IPS DF 4.7 (cell line): ENCODE data around the gene CTNNA1.
"Not testable (repeated sequence)": the region's sequence is repeated elsewhere in the genome, so short reads cannot be mapped to it uniquely, and the experiment has no call there.

Source experiments
- DNase-seq: peaks from one replicate; pipeline ENCODE4 v3.0.0-alpha.2; 2013; ENCODE audit warnings: low spot score; ENCODE audit errors: extremely low read depth

CTNNA1 gene

DNA sequence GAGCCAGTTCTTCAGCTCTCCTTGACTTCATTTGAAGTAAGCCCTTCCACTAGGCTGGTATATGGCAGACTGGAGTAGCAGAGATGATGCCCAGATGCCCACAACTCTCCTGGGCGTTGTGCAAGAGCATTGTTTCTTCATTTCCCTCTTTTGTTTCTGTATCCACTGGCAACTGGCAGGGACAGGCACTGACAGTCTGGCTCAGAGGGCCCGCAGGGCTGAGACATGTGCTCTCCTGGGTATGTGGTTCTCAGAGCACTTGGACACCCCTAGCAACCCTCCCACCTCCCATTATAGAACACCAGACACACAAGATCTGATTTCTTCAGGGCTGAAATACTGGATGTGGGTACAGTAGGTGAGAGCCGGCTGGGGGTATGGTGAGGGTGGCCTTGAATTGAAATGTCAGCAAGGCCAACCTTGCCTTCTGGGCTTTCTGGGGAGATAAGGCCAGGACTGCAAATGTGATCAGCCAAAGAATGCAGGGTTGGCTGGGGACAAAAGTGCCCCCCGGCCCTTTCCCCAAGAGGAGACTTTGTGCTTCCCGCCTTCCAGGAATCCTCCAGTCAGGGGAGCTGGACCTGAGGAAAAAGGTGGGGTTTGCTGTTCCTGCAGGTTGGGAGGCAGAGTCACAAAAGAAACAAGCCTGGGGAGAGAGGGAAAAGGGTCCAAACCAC is 28.6 kb upstream of the CTNNA1 start:
- no peak for DNase-seq

DNA sequence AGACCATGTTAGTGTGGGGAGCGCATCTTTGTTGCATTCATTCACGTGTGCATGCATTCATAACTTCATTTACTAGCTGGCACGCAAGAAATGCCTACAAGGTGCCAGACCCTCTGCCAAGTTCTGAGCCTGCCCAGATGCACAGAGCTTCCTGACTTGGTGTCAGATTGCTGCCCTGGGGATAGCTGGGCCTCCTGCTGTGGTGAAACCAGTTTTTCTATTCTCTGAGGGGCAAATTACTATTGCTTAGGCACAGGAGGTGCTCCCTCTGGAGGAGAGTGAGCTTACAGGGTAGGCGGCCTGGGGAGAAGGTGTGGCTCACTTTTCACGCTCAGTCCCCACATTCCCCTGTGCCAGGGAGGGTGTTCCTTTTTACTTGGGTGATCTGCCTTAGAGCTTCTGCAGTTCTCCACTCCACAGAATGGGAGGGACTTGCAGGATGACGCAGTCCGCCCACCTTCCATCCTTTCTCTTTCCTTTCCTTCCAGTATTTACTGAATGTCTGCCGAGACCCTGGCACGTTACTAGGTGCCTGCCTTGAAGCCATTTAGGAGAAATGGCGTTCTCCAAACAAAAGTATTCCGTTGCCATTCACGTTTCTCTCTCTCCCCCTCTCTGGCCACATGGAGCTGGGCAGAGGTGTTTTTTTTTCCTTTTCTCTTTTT is 27.9 kb upstream of the CTNNA1 start:
- DNase-seq: peak; percentile 89

DNA sequence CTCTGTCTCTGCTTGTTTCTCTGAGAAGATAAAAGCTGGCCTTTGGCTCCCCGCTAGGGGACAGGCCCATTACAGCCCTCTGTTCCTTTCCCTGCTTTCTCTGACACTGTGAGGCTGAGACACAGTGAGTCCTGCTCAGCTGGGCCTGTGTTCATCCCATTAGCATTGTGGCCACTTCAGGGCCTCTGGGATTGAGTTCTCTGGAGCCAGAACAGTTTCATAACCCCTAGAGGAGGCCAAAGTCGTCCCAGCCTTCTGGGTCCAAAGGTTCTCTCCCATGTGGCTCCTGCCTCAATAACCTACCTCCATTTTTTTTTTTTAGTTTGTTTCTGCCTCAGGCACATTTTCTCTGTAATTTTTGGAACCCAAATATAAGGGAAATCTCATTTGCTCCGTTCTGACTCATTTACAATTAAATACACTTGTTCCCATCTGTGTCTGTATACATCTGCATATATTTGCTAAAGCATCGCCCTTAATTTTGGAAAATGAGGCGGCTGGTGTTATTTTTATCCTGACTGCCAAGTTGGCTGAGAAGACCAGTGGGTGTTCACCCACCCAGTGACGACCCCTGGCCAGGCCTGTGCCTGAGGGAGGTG is 27.3 kb upstream of the CTNNA1 start:
- DNase-seq: no peak

DNA sequence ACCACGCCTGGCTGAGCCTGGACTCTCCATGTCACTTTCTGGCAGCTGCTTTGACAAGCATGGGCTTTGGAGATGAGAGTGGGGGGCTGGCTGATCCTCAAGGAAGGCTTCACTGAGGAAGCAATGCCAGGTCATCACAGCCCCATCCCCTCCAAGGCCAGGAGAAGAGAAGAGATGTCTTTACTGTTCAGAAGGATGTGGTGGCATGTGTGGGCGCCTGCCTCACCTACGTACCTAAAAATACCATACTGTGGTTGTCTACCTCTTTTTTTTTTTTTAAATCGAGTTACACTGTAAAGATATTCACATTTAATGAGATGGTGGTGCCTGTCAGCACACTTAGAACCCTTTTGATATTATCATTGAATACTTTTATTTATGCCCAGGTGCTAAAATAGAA is 26.4 kb upstream of the CTNNA1 start:
- DNase-seq: no peak

DNA sequence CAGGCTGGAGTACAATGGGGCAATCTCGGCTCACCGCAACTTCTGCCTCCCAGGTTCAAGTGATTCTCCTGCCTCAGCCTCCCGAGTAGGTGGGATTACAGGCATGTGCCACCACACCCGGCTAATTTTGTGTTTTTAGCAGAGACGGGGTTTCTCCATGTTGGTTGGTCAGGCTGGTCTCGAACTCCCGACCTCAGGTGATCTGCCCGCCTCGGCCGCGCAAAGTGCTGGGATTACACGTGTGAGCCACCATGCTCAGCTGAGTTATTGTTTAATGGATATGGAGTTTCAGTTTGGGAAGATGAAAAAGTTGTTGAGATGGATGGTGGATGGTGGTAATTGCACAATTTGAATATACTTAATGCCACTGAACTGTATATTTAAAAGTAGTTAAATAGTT is 22.7 kb upstream of the CTNNA1 start:
- not testable (repeated sequence) for DNase-seq

DNA sequence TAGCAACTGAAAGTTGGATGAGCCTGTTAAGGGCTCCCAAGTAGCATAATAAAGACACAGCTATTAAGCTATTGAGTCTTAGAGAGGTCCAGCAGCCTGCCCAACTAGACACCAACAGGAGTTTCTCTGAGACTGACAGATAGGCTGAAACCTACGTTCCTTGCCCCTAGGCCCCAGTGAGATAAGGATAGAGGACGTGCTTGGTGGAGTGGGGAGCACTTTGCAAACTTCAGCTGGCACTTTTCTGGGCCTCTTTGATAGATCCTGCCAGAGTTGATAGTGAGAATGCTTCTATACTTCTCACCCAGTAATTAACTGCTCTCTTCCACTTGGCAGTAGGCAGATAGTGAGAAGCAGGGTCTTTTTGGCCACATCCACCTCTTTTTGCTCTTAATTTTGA is 20.8 kb upstream of the CTNNA1 start:
- DNase-seq: no peak

DNA sequence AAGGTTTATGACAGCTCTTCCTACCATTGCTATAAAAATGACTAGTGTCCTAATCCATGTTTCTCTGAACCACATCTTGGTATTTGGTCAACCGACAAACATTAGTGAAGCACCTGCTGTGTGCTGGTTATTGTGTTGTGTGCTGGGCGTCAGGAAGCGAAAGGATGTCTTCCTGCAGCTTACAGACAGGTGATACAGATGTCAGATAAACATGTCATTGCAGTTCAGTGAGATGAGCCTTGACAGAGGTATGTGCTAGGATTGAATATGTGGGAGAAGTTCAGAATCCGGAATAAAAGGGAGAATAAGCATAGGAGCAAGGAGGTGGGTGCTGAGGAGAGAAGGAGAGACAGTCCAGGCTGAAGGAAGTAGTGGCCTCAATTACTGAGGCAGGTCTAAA is 20.3 kb upstream of the CTNNA1 start:
- no peak for DNase-seq

DNA sequence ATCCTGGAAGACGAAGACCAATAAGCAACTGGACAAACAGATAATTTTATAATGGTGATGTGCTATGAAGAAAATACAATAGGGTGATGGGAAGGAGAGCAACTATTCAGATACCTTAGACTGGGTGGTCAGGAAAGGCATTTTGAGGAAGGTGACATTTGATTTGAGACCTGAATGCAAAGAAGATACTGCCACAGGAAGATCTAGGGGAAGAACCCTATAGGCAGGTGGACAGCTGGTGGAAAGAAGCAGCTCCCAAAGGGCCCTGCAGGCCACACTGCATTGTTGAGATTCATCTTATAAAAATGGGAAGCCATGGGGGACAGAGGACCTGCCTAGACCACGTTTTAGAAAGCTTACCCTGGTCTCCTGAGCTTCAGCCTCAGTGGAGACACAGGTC is 19.7 kb upstream of the CTNNA1 start:
- DNase-seq: no peak

DNA sequence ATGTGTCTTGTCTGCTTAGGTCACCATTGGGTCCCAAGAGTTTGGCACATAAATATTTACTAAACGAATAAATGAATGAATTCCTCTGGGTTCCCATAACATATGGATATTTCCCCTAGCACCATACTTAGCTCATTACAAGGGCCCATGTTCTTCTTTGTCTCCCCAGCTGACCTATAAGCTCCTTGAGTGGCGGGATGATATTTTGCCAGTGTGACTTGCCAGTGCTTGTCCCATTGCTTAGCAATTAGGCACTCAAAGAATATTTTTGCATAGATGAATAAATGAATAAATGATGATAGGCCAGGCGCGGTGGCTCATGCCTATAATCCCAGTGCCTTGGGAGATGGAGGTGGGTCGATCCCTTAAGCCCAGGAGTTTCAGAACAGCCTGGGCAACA is 16.9 kb upstream of the CTNNA1 start:
- no peak for DNase-seq

DNA sequence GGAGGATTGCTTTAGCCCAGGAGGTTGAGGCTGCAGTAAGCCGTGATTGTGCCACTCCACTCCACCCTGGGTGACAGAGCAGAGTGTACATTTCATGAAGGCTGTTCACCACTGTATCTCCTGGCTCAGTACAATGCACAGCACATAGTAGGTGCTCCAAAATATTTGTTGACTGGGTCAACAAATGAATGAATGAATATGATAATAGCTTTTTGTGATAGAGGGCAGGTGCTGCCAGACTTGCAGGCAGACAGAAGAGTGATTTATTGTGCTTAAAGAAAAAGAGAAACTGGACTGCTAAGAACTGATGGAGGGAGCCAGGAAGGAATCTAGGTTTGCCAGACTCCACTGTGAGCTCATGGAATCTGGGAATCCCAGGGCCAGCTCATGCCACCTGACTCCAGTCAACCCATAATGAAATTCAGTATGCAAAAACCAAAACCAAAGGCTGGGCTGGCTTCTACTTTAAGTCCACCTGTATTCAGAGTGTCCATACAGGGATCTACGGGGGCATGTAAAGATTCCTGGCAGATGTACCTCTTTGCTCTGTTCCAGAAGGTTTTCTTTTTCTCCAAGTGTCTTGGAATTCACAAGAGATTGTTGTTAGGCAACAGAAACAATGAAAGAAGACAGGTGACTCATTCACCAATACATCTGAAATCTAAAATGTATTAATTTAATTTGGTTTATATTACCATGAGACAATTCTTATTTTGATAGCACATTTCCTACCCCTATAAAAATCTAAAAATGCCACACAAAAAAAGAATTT is 15.5 kb upstream of the CTNNA1 start:
- DNase-seq: no peak

DNA sequence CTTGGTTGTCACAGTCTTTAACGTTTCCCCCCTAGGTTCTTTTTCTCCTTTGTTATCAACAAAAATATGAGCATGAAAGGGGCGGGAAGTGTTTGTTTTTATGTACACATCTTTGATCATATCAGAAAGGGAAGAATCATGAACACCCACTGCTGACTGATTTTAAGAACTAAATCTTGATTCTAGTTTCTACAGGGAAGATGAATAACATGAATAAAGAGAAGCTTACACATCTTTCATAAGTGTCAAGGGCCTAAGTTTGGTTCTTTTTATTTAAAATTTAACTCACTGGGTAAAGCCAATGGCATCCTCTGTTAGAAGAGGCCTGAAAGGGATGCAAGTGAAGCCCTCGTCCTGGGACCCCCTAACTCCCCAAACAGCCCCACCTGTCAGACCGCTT is 14.8 kb upstream of the CTNNA1 start:
- no peak for DNase-seq

DNA sequence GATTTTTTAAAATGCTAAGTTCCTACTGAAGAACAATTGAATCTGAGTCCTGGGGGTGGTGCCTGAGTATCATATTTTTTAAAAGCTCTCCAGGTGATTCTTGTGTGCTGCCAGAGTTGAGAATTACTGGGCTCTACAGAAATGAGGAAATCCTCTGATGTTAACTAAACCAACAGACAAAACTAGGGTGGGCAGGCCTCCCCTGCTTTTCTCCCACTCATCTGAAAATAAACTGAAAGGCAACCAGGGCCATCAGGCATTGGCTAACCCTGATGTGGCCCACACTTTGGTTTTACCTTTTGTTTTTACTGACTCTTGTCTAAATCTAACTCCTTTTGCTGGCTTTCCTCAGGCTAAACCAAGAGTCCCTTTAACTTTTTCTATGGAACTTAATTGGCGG is 13.3 kb upstream of the CTNNA1 start:
- no peak for DNase-seq

DNA sequence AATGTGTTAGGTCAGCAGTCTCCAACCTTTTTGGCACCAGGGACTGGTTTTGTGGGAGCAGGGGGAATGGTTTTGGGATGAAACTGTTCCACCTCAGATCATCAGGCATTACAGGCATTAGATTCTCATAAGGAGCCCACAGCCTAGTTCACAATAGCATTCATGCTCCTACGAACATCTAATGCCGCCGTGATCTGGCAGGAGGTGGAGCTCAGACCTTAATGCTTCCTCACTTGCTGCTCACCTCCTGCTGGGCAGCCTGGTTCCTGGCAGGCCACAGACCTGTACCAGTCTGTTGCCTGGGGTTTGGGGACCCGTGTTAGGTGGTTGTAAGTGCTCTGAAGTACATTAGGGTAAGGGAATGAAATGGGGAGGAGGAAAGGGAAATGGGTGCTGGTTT is 9.7 kb upstream of the CTNNA1 start:
- no peak for DNase-seq

DNA sequence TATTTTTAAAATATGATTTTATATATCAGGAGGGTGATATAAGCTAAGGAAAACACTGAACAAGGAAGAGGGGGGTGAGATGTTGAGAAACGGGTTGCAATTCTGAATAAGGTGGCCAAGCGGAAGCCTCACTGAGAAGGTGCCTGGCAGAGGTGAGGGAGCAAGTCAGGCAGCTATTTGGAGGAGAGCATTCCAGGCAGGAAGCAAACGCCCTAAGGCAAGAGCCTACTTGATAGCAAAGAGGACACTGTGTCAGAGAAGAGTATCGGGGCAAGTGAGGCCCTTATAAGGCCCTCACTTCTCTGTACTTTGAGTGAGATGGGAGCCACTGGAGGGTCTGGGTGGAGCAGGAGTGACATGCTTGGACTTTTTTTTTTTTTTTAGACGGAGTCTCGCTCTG is 8.0 kb upstream of the CTNNA1 start:
- no peak for DNase-seq

DNA sequence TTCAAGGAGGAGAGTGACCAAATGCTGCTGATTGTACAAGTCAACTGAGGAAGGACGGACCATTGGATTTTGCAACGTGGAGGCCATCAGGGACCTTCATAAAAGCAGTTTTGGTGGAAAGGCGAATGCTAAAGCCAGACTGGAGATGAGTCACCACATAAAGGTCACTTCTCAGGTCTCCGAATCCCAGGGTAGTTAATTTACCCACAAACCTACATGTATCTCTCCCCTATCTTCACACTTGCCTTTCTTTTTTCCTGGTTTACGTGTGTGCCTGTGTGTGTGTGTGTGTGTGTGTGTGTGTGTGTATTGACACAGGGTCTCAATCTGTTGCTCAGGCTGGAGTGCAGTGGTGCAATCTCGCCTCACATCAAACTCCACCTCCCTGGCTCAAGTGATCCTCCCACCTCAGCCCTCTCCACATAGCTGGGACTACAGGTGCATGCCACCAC is 4.6 kb upstream of the CTNNA1 start:
- no peak for DNase-seq

DNA sequence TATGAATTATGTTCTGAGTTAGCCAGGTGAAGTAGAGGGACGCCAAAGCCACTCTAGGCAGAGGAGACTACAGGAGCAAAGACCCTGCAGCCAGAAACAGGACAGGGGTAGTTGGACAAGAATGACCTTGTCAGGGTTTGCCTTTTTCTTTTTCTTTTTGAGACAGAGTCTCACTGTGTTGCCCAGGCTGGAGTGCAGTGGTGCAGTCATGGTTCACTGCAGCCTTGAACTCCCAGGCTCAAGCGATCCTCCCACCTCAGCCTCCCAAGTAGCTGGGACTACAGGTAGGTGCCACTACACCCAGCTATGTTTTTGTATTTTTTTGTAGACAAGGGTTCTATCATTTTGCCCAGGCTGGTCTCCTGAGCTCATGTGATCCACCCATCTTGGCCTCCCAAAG is 1.9 kb upstream of the CTNNA1 start:
- not testable (repeated sequence) for DNase-seq

DNA sequence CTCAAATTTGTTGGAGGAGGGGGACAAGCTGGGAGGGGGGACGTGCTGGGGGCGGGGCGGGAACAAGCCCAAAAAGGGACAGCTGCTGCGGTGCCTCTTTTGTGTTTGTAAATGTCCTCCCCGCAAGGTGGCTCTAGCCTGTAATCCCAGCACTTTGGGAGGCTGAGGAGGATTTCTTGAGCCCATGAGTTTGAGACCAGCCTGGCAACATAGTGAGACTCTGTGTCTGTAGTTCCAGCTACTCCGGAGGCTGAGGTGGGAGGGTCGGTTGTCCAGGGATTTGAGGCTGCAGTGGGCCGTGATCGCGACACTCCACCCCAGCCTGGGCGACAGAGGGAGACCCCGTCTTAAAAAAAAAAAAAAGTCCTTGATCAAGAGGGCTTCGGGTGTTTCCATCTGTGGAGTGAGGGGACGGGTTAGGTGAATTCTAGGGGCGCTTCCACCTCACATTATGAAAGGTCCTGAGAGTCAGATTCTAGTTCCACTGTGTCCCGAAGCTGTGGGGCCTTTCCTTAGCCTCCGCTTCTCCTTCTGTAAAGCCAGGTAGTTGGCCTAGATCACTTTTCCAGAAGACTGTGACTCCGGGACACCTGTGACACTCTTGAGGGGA is 779 bp upstream of the CTNNA1 start:
- no peak for DNase-seq

DNA sequence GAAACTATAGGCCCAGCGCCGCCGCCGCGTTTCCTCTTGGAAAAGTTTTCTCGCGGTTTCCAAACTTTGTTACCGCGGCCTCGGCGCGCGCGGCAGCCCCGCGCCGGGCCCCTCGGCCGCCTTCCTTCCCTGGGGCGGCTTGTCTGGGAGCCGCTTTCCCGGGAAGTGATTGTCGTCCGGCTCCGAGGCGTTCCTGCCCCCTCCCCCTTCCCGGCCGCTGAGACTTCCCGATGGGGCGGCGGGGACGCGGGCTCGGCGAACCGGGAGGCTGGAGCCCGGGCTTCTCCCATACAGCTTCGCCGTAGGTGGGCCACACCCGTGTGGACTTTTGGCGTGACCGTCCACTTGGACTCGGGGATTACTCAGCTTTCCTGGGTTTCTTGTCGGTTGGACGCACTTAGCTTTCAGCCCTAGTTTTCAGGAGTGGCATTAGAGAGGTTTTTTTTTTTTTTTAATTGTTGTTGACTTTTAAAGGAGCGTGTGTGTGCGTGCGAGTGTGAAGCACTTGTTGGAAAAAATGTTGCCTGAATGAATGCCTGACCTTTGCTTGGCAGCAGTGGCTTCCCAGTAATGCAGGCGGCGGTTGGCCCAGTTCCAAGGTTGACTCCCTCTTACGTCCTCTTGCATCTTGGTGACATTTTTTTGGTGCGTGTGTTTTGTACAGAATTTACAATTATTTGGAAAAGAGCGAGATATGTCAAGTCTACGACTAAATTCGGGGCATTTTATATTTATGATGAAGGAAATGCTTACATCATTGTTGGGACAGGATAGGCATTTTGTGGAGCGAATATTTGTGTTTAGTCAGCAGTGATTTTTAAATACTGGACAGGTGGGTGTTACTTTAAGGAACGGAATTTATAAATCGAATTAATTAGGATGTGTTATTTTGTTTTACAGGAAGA is 821 bp downstream of the CTNNA1 start:
- no peak for DNase-seq

DNA sequence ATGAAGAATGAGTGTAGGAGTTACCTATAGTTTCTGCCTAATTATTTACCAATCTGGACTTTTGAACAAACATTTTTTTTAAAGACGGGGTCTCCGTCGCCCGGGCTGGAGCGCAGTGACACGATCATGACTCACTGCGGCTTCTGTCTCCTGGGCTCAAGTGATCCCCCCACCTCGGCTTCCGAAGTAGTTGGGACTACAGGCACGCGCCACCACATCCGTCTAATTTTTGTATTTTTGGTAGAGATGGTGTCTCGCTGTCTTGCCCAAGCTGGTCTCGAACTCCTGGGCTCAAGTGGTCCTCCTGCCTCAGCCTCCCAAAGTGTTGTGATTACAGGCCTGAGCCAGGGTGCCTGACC is 1.5 kb downstream of the CTNNA1 start:
- DNase-seq: no peak

DNA sequence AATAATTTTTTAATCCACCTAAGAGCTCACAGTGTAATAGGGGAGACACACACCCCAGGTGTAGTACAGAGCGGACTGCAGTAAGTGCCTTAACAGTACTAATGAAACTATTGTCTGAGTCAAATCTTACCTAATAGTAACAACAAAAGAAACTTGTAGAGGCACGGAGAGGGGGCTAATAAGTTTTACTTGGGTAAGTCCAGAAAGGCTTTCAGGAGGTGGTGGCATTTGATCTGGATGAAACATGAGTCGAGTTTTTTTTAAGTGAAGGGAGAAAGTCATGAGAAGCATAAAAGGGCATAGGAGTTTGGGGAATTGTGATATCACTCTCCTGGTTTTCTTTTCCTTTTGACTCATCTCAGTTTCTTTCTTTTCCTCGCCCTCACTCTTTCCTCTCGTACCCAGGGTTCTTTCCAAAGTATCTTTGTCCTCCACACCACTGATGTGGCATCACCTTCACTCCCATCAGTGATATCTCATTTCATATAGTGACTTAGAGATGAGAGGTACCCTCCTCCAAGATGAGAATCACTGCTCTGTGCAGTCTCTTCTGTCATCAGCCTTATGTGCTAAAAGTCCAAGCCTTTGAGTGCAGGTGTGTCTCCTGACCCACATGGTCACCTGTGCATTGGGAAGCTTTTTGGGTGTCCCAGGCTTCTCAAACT is 2.0 kb downstream of the CTNNA1 start:
- DNase-seq: no peak
